Measurements from ENCODE around the gene NT5C2.

The NT5C2 gene

GRCh38 chr10:103049237-103049636, 143.8 kb downstream of the NT5C2 start:
- Histone ChIP-seq H3K4me1 (ENCODE audit: control insufficient read depth, low read length) (no peaks in the 10 kb centered on the region), H3K27ac (ENCODE audit: low read depth, low read length) (no peak overlapping the region), H3F3A (ENCODE audit: control insufficient read depth, insufficient read depth) (no peaks in the 10 kb centered on the region), H3K9me2 (replicated peaks; ENCODE audit: control insufficient read depth, low read length) (no peaks in the 10 kb centered on the region), H3K36me3 (ENCODE audit: control insufficient read depth, low read length) (no peaks in the 10 kb centered on the region), H3K9me3 (ENCODE audit: control insufficient read depth, insufficient read depth, low read length) (no peaks in the 10 kb centered on the region), H4K20me1 (ENCODE audit: control insufficient read depth, insufficient read depth, low read depth, low read length) (no peaks in the 10 kb centered on the region), H3K4me3 (ENCODE audit: low read length) (no peak overlapping the region), H3K4me2 (ENCODE audit: low read length) (no peak overlapping the region), H3K79me2 (ENCODE audit: control insufficient read depth, low read length) (no peaks in the 10 kb centered on the region), H3K27me3 (ENCODE audit: control insufficient read depth, low read length) (peaks cover 2% of the 10 kb centered on the region; the same call in 1 of the 2 replicates)
- TF ChIP-seq EZH2phosphoT487 (IDR thresholded peaks at IDR 0.05; ENCODE audit: borderline replicate concordance, low read length): no peak
- TF ChIP-seq, protein P1, sequence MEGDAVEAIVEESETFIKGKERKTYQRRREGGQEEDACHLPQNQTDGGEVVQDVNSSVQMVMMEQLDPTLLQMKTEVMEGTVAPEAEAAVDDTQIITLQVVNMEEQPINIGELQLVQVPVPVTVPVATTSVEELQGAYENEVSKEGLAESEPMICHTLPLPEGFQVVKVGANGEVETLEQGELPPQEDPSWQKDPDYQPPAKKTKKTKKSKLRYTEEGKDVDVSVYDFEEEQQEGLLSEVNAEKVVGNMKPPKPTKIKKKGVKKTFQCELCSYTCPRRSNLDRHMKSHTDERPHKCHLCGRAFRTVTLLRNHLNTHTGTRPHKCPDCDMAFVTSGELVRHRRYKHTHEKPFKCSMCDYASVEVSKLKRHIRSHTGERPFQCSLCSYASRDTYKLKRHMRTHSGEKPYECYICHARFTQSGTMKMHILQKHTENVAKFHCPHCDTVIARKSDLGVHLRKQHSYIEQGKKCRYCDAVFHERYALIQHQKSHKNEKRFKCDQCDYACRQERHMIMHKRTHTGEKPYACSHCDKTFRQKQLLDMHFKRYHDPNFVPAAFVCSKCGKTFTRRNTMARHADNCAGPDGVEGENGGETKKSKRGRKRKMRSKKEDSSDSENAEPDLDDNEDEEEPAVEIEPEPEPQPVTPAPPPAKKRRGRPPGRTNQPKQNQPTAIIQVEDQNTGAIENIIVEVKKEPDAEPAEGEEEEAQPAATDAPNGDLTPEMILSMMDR (IDR thresholded peaks at IDR 0.05; ENCODE audit: low read depth, low read length, poor library complexity, severe bottlenecking): no peak

GRCh38 chr10:103047381-103047780, 145.7 kb downstream of the NT5C2 start:
- H4K20me1 ChIP-seq (ENCODE audit: control insufficient read depth, insufficient read depth, low read depth, low read length): no peaks in the 10 kb centered on the region
- no peaks in the 10 kb centered on the region for H3K36me3 ChIP-seq (ENCODE audit: control insufficient read depth, low read length)
- no peaks in the 10 kb centered on the region for H3F3A ChIP-seq (ENCODE audit: control insufficient read depth, insufficient read depth)
- H3K4me1 ChIP-seq (ENCODE audit: control insufficient read depth, low read length): peaks cover 14% of the 10 kb centered on the region
- TF ChIP-seq, protein P1 (IDR thresholded peaks at IDR 0.05; ENCODE audit: low read depth, low read length, poor library complexity, severe bottlenecking): no peak
- TF ChIP-seq EZH2phosphoT487 (IDR thresholded peaks at IDR 0.05; ENCODE audit: borderline replicate concordance, low read length): no peak
- H3K9me3 ChIP-seq (ENCODE audit: control insufficient read depth, insufficient read depth, low read length): no peaks in the 10 kb centered on the region
- H3K4me2 ChIP-seq (ENCODE audit: low read length): no peak overlapping the region
- no peak overlapping the region for H3K4me3 ChIP-seq (ENCODE audit: low read length)
- H3K27me3 ChIP-seq (ENCODE audit: control insufficient read depth, low read length): no peaks in the 10 kb centered on the region
- no peak overlapping the region for H3K27ac ChIP-seq (ENCODE audit: low read depth, low read length)
- no peaks in the 10 kb centered on the region for H3K9me2 ChIP-seq (replicated peaks; ENCODE audit: control insufficient read depth, low read length)
- H3K79me2 ChIP-seq (ENCODE audit: control insufficient read depth, low read length): no peaks in the 10 kb centered on the region

GRCh38 chr10:103045961-103046360, 147.1 kb downstream of the NT5C2 start:
- no peaks in the 10 kb centered on the region for H3K9me3 ChIP-seq (ENCODE audit: control insufficient read depth, insufficient read depth, low read length)
- H3K4me3 ChIP-seq (ENCODE audit: low read length): no peak overlapping the region
- no peak overlapping the region for H3K4me2 ChIP-seq (ENCODE audit: low read length)
- TF ChIP-seq, protein P1 (IDR thresholded peaks at IDR 0.05; ENCODE audit: low read depth, low read length, poor library complexity, severe bottlenecking): no peak
- no peak for TF ChIP-seq EZH2phosphoT487 (IDR thresholded peaks at IDR 0.05; ENCODE audit: borderline replicate concordance, low read length)
- H3K27me3 ChIP-seq (ENCODE audit: control insufficient read depth, low read length): no peaks in the 10 kb centered on the region
- H3K79me2 ChIP-seq (ENCODE audit: control insufficient read depth, low read length): no peaks in the 10 kb centered on the region
- no peaks in the 10 kb centered on the region for H3K36me3 ChIP-seq (ENCODE audit: control insufficient read depth, low read length)
- H4K20me1 ChIP-seq (ENCODE audit: control insufficient read depth, insufficient read depth, low read depth, low read length): no peaks in the 10 kb centered on the region
- peaks cover 16% of the 10 kb centered on the region for H3K4me1 ChIP-seq (ENCODE audit: control insufficient read depth, low read length)
- no peaks in the 10 kb centered on the region for H3K9me2 ChIP-seq (replicated peaks; ENCODE audit: control insufficient read depth, low read length)
- H3F3A ChIP-seq (ENCODE audit: control insufficient read depth, insufficient read depth): no peaks in the 10 kb centered on the region
- no peak overlapping the region for H3K27ac ChIP-seq (ENCODE audit: low read depth, low read length)
